Inflammatory macrophage (primary cell): ENCODE results near the gene HENMT1.

Experiments used
- DNase-seq, 2 donors: peaks; one replicate each; pipeline ENCODE4 v3.0.0-alpha.2; 2020 to 2022

Gene HENMT1

DNA sequence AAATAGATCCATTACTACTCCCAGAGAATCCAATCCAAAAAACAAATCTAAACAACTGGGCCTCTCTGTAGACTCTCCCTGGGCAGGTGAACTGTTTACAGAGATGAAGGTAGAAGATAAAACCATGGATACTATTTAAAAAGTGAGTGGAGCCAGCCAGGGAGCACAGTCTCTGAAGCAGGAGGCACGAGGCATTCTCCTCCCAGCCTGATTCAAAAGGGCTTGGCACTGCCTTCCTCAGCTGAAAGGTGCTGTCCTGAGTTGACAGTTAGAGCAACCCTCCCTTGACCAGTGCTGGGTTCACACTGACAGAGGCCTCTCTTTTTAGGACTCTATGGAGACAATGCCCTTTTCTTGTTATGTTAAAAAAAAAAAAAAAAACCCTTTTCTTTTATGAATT lies 36.8 kb downstream of the HENMT1 start:
- DNase-seq: no peak

DNA sequence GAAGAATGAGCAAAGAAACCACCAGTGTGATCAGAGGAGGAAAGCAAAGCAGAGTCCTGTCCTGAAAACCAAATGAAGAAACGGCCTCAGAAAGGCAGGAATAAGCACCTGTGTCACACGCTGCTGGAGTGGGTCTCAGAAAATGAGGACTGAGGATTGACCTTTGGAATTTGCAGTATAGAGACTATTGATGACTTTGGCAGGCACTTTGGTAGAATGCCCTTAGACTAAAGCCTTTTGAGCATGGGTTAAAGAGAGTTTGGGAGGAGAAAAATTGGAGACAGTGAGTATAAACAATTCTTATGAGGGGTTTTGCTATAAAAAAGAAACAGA lies 43.2 kb downstream of the HENMT1 start:
- DNase-seq: no peak

GRCh38 chr1:108617008-108617723 lies 43.7 kb downstream of the HENMT1 start:
- DNase-seq: no peak

GRCh38 chr1:108615544-108615943 lies 45.3 kb downstream of the HENMT1 start:
- no peak for DNase-seq

DNA sequence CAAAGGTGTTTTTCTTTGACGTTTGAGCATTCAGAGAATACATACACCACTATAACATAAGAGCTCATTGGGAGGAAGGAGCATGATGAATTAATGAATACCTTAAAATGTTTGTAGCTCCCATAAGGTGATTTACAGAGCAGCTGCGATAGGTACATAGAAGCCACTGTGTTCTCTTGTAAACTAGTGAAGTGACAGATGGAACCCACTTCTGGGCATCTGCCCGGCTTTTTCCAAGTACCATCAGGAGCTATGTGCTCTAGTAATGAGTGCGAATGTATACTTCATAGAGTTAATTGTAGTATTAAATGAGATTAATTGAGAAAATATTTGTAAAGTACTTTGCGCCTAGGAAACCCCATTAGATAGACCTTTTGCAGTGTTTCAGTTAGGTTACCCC lies 48.4 kb downstream of the HENMT1 start:
- no peak for DNase-seq

DNA sequence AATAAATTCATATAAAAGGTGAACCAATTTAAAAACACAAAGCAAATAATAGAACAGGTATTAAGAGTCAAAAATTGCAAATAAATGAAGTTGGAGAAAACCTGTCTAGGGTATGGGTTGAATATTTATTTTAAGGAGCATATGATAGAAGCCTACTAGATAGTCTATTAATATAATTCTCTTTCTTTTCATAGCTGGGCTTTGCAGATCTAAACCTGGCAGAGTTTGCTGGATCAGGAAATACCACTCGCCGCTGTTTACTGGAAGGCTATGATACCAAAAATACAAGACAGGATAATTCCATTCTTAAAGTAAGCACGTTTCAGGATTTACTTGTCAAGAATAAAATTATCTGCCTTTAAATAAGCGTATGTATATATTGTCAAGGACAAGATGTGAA lies 48.9 kb downstream of the HENMT1 start:
- DNase-seq: no peak

DNA sequence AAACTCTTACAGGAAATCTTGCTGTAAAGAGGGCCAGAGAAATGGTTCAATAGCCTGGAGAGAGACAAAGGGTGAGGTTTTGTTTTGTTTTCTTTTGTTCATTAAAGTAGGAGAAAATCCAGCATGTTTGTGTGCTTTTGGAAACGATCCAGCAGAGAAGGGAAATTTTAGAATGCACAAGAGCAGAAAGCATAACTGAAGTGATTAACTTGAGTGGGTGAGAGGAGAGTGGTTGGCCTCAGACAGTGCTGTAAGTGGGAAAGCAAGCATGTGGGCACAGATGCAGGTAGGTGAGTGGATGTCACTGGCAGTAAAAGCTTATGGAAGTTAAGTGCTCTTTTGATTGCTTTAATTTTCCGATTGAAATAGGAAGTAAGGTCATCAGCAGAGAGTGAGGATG lies 50.8 kb downstream of the HENMT1 start:
- DNase-seq: no peak

DNA sequence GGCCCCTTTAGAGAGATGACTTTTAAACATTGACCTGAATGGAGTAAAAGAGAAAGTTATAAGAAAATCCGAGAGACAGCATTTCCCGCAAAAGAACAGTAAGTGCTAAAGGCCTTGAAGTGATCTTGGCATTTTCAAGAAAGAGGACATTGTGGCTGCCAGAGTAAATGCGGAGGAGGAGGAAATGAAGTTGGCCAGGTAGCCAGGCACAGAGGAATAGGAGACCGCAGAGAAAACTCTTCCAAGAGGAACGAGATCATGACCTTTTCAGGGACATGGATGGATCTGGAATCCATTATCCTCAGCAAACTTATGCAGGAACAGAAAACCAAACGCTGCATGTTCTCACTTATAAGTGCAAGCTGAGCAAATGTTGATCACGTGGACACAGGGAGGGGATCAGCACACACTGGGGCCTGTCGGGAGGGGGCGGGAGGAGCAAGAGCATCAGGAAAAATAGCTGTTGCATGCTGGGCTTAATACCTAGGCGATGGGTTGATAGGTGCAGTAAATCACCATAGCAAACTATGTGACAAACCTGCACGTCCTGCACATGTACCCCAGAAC lies 51.3 kb downstream of the HENMT1 start:
- no peak for DNase-seq

DNA sequence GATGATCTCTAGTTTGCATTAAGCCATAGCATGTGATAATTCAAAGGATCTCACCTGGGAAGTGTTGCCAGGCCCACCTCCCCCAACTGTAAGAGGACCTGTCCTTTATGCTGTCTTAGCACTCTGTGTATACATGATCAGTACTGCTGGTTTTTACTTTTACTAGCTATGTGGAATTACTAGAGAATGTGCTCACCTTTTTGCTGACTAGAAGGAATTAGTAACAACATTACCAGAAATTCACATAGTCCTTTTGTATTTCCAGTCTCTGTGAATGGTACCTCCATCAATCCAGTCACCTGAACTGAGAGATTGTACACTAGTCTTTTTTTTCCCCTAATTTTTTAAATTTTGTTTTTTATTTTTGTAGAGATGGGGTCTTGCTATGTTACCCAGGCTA lies 54.4 kb downstream of the HENMT1 start:
- no peak for DNase-seq

- DNase-seq: no peak
Observed at GRCh38 chr1:108605633-108606032, 55.3 kb downstream of the HENMT1 start.

GRCh38 chr1:108601708-108602410 lies 59.0 kb downstream of the HENMT1 start:
- no peak for DNase-seq

DNA sequence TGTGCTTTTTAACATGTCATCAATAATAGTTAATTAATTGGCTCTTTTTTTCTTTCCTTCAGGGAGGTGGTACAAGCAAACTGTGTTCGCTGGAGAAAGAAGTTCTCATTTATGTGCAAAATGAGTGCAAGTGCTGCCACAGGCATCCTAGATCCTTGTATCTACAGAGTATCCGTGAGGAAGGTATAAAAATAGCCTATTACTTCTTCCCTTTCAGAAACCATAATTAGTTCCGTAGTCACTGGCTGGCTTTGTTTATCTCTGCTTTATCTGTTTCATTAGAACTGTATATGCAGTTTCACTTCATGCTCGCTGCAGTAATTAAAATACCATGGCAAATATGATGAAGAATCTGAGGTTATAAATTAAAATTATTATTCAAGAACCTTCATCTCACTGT lies 60.4 kb downstream of the HENMT1 start:
- DNase-seq: no peak

DNA sequence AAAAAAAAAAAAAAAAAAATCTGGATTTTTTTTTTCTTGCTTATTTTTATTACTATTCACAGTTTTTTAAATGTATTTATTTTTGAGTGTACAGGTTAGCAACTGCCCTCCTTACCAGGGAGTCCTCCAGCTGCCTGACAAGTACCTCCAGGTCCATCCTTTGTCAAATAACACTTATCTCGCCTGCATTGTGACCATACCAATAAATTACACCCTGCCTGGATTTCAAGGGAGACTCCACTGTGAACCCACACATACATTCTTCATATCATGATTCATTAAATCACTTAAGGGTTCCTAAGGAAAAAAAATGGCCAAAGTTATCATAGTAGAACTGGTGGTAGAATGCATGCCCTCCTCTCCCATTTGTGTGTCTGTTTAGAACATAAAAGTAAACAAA lies 62.6 kb downstream of the HENMT1 start:
- no peak for DNase-seq
